ENCODE results near the gene GPR151. TPM values are rescaled to one million over a fixed set of nuclear protein-coding genes. Genes with fewer than 3 reads are reported as not detected.

The GPR151 gene
- total and polyA plus RNA-seq, 2 of the 4 experiments (the other 2 are of a cell fraction), result not detected

GRCh38 chr5:146494656-146495055, 21.3 kb downstream of the GPR151 start:
- CTCF ChIA-PET, result no interaction called here

More at GRCh38 chr5:146494656-146495055, 21.3 kb downstream of the GPR151 start:
- H3K4me1 ChIP-seq (ENCODE audit: control insufficient read depth, insufficient read depth, low read length), result no peaks in the 10 kb centered on the region
- no peak overlapping the region for H2BK15ac ChIP-seq (ENCODE audit: low read depth, low read length)
- intact Hi-C loops (cut with micrococcal nuclease) (no loop called here), dilution Hi-C loops (cut with HindIII; ENCODE audit: low sequenced_read_pairs, unreplicated experiment) (no loop called here), in situ Hi-C loops (cut with MboI; ENCODE audit: low sequenced_read_pairs) (no loop called here)
- no peak overlapping the region for H3K27ac ChIP-seq (ENCODE audit: insufficient read depth, low read length)
- no peak overlapping the region for H3K9ac ChIP-seq (ENCODE audit: low read depth, low read length)
- no peak overlapping the region for H3K23ac ChIP-seq (ENCODE audit: low read depth, low read length)
- POLR2A ChIA-PET (ENCODE audit: unreplicated experiment), result no interaction called here
- no peak overlapping the region for H2AK5ac ChIP-seq (ENCODE audit: low read depth, low read length)
- H4K8ac ChIP-seq (ENCODE audit: low read depth in 2 of 2, low read length in 2 of 2), result no peak overlapping the region
- no peak overlapping the region for H3K14ac ChIP-seq (replicated peaks; ENCODE audit: low read depth, low read length)
- no peak overlapping the region for H3K56ac ChIP-seq (ENCODE audit: extremely low read depth, insufficient read depth, low read length)
- TF ChIP-seq BHLHE40 (IDR thresholded peaks at IDR 0.05; ENCODE audit: low read depth, low read length) (no peak), POLR2A (IDR thresholded peaks at IDR 0.05; ENCODE audit: low read depth, low read length) (no peak)
- H3K4me2 ChIP-seq (ENCODE audit: low read depth, low read length), result no peak overlapping the region
- H2BK120ac ChIP-seq (ENCODE audit: low read depth, low read length), result no peak overlapping the region
- no peaks in the 10 kb centered on the region for H4K20me1 ChIP-seq (ENCODE audit: insufficient read depth, low read length)
- H2AK9ac ChIP-seq (replicated peaks; ENCODE audit: low read depth, low read length, poor library complexity), result no peak overlapping the region
- WGBS, 2 experiments (ENCODE audit: extremely low coverage in 2 of 2, insufficient read length in 1 of 2), result no CpG with 5 or more reads among the region's 2 CpGs
- no peak overlapping the region for H2BK20ac ChIP-seq (ENCODE audit: low read depth, low read length)
- H3K27me3 ChIP-seq (ENCODE audit: control insufficient read depth, insufficient read depth, low read length), result no peaks in the 10 kb centered on the region
- no peak overlapping the region for H2BK5ac ChIP-seq (ENCODE audit: low read depth, low read length, poor library complexity, severe bottlenecking)
- no peak overlapping the region for H4K91ac ChIP-seq (ENCODE audit: insufficient read depth, low read depth, low read length)
- ATAC-seq (ENCODE audit: low read depth), result no peak
- H3K79me1 ChIP-seq (ENCODE audit: low read depth in 1 of 2, low read length in 2 of 2), result peaks cover 10 to 12% of the 10 kb centered on the region in 2 experiments
- no peak overlapping the region for H2AFZ ChIP-seq (replicated peaks; ENCODE audit: low read length, poor library complexity)
- H3K18ac ChIP-seq (ENCODE audit: low read depth, low read length), result no peak overlapping the region
- no peak overlapping the region for H3K4ac ChIP-seq (ENCODE audit: low read depth, low read length)
- no peak overlapping the region for H4K5ac ChIP-seq (ENCODE audit: low read depth, low read length)
- BruUV-seq (replicated peaks), result no TSS peak
- H3K4me3 ChIP-seq (ENCODE audit: insufficient read depth, low read depth, low read length), result no peak overlapping the region
- peaks cover 5% of the 10 kb centered on the region for H3K36me3 ChIP-seq (ENCODE audit: control insufficient read depth, insufficient read depth, low read length)
- no peak for DNase-seq
- H3K9me3 ChIP-seq (ENCODE audit: control insufficient read depth, insufficient read depth, low read length), result no peaks in the 10 kb centered on the region
- peaks cover 3% of the 10 kb centered on the region; the same call in 1 of the 2 replicates for H3K9me1 ChIP-seq (ENCODE audit: insufficient read depth, low read length)
